Breast epithelium (tissue), 4 donors: ENCODE data around the gene SPCS1. TPM values are rescaled to one million over a fixed set of nuclear protein-coding genes. Genes with fewer than 3 reads are reported as not detected.

Source experiments
- DNase-seq, 2 donors: peaks; one replicate each; pipeline ENCODE4 v3.0.0-alpha.2; 2019; ENCODE audit warnings: low spot score in 2 of 2
- H3K27ac ChIP-seq, 2 donors: fragments of 200-600 bp; sonication (generic) in 1 of 2; one replicate each; pipeline ENCODE4 v1.5.1; 2016 to 2019; ENCODE audit warnings: mild to moderate bottlenecking in 1 of 2
- H3K27me3 ChIP-seq, 2 donors: fragments of 200-600 bp; sonication (generic) in 1 of 2; one replicate each; pipeline versions ENCODE4 v1.5.1 to v1.6.0; 2017 to 2019; ENCODE audit warnings: control low read depth in 1 of 2, mild to moderate bottlenecking in 1 of 2
- H3K36me3 ChIP-seq: fragments of 200-600 bp; one replicate; pipeline ENCODE4 v1.5.1; 2019
- H3K4me1 ChIP-seq, 2 donors: fragments of 200-600 bp; sonication (generic); one replicate each; pipeline ENCODE4 v1.5.1; 2016 to 2019; ENCODE audit warnings: control low read depth in 1 of 2
- H3K4me3 ChIP-seq, 3 donors: fragments of 200-600 bp; sonication (generic); 1 replicate in 2 of 3; 2 replicates in 1 of 3; pipeline ENCODE4 v1.5.1; 2016 to 2019; ENCODE audit warnings: mild to moderate bottlenecking in 3 of 3, moderate library complexity in 2 of 3
- H3K9me3 ChIP-seq, 2 donors: fragments of 200-600 bp; sonication (generic) in 1 of 2; one replicate each; pipeline ENCODE4 v1.5.1; 2016 to 2019; ENCODE audit warnings: control low read depth in 1 of 2
- CTCF ChIP-seq, 3 donors: fragments of 450-650 bp; IDR thresholded peaks; one replicate each; pipeline ENCODE4 v1.5.1; 2016 to 2017; ENCODE audit warnings: antibody characterized with exemption in 3 of 3, mild to moderate bottlenecking in 3 of 3, moderate library complexity in 3 of 3
- POLR2A ChIP-seq: fragments of 450-650 bp; IDR thresholded peaks from one replicate; pipeline ENCODE4 v1.6.1; 2016; ENCODE audit warnings: antibody characterized with exemption, mild to moderate bottlenecking, moderate library complexity
- POLR2AphosphoS5 ChIP-seq, 3 donors: sonication (generic); formaldehyde crosslinking; IDR thresholded peaks; one replicate each; pipeline ENCODE4 v1.6.1; 2017; ENCODE audit warnings: antibody characterized with exemption in 3 of 3
- intact Hi-C: fragments of 100-400 bp; cut with DNase I; formaldehyde crosslinking; loops from one replicate; pipeline ENCODE4 v1.15.1; 2023; ENCODE audit warnings: low total_unique reads
- total RNA-seq, 3 donors: library from RNA; depleted of rRNA; stranded (reverse); fragments of >200 nt; gene quantifications; one replicate each; pipeline ENCODE4 v1.1.0, GENCODE V29; 2016

SPCS1 gene
- total RNA-seq, 3 donors from 2014 or later, result 77.1 to 90.2 (median 86.5) TPM

GRCh38 chr3:52695798-52696671 lies 9.9 kb upstream of the SPCS1 start:
- no peaks in the 10 kb centered on the region for H3K36me3 ChIP-seq
- no peaks in the 10 kb centered on the region for H3K4me1 ChIP-seq
- intact Hi-C loops, result no loop called here
- no peaks in the 10 kb centered on the region for H3K9me3 ChIP-seq
- no peak overlapping the region for H3K4me3 ChIP-seq
- DNase-seq, result no peak
- TF ChIP-seq CTCF (IDR thresholded peaks at IDR 0.05) (no peak), POLR2A (no peak), POLR2AphosphoS5 (IDR thresholded peaks at IDR 0.05) (no peak)
- H3K27me3 ChIP-seq, result no peaks in the 10 kb centered on the region
- no peak overlapping the region for H3K27ac ChIP-seq

- Histone ChIP-seq H3K9me3 (no peaks in the 10 kb centered on the region), H3K36me3 (no peaks in the 10 kb centered on the region), H3K4me3 (no peak overlapping the region), H3K4me1 (no peaks in the 10 kb centered on the region), H3K27ac (no peak overlapping the region), H3K27me3 (no peaks in the 10 kb centered on the region)
- intact Hi-C loops, result no loop called here
- no peak for DNase-seq
- TF ChIP-seq POLR2AphosphoS5 (IDR thresholded peaks at IDR 0.05) (no peak), POLR2A (no peak), CTCF (IDR thresholded peaks at IDR 0.05) (no peak)
These were observed 8.9 kb upstream of the SPCS1 start for GRCh38 chr3:52696830-52697631.

- intact Hi-C loops, result no loop called here
- Histone ChIP-seq H3K9me3 (no peaks in the 10 kb centered on the region), H3K4me1 (no peaks in the 10 kb centered on the region), H3K27me3 (no peaks in the 10 kb centered on the region), H3K36me3 (no peaks in the 10 kb centered on the region), H3K4me3 (no peak overlapping the region), H3K27ac (no peak overlapping the region)
- DNase-seq, result no peak
- no peak for TF ChIP-seq POLR2A
- no peak for TF ChIP-seq CTCF (IDR thresholded peaks at IDR 0.05)
- no peak for TF ChIP-seq POLR2AphosphoS5 (IDR thresholded peaks at IDR 0.05)
These were observed 8.3 kb upstream of the SPCS1 start for GRCh38 chr3:52697632-52697965.

- Histone ChIP-seq H3K4me3 (no peak overlapping the region), H3K27ac (peak overlapping the region; percentile 22 to 67), H3K9me3 (no peaks in the 10 kb centered on the region), H3K4me1 (peaks cover 0 to 24% of the 10 kb centered on the region in 2 donors), H3K27me3 (no peaks in the 10 kb centered on the region), H3K36me3 (no peaks in the 10 kb centered on the region)
- DNase-seq, result no peak
- no peak for TF ChIP-seq POLR2AphosphoS5 (IDR thresholded peaks at IDR 0.05)
- TF ChIP-seq POLR2A, result no peak
- TF ChIP-seq CTCF (IDR thresholded peaks at IDR 0.05), result no peak
- intact Hi-C loops, result loop anchor here (10.0 kb wide), 1 partner anchor 169 kb away; the partner anchor contains the start of genes NT5DC2 and UQCC5
These were observed 2.6 kb upstream of the SPCS1 start for GRCh38 chr3:52703341-52703740.
